Measurements from ENCODE around the gene GPR37.

The GPR37 gene

GRCh38 chr7:124780056-124780455 is 14.5 kb upstream of the GPR37 start:
- DNase-seq = no peak

- no peak for DNase-seq
Measured at GRCh38 chr7:124779620-124780019, 14.0 kb upstream of the GPR37 start.

- DNase-seq = no peak
Measured at GRCh38 chr7:124779194-124779593, 13.6 kb upstream of the GPR37 start.

- DNase-seq = no peak
Measured at GRCh38 chr7:124777268-124777667, 11.7 kb upstream of the GPR37 start.

- DNase-seq = no peak
Measured at GRCh38 chr7:124776153-124776552, 10.6 kb upstream of the GPR37 start.

GRCh38 chr7:124775422-124775821 is 9.8 kb upstream of the GPR37 start:
- no peak for DNase-seq

GRCh38 chr7:124773938-124774337 is 8.3 kb upstream of the GPR37 start:
- DNase-seq = no peak

- DNase-seq = no peak
Measured at GRCh38 chr7:124773339-124773738, 7.7 kb upstream of the GPR37 start.

- no peak for DNase-seq
Measured at GRCh38 chr7:124769136-124769535, 3.5 kb upstream of the GPR37 start.

- DNase-seq = no peak
Measured at GRCh38 chr7:124768525-124768924, 2.9 kb upstream of the GPR37 start.

- peak; percentile 22 for DNase-seq
Measured at GRCh38 chr7:124764847-124765400, 668 bp downstream of the GPR37 start.

GRCh38 chr7:124764051-124764846 is 1.3 kb downstream of the GPR37 start:
- no peak for DNase-seq

GRCh38 chr7:124762611-124763143 is 2.9 kb downstream of the GPR37 start:
- DNase-seq = no peak

- DNase-seq = no peak
Measured at GRCh38 chr7:124761164-124761715, 4.4 kb downstream of the GPR37 start.

GRCh38 chr7:124758327-124758726 is 7.3 kb downstream of the GPR37 start:
- no peak for DNase-seq

GRCh38 chr7:124754576-124755268 is 10.9 kb downstream of the GPR37 start:
- DNase-seq = no peak

- DNase-seq = no peak
Measured at GRCh38 chr7:124752310-124752709, 13.3 kb downstream of the GPR37 start.

GRCh38 chr7:124751027-124751426 is 14.6 kb downstream of the GPR37 start:
- no peak for DNase-seq

GRCh38 chr7:124747072-124747471 is 18.5 kb downstream of the GPR37 start:
- DNase-seq = no peak

GRCh38 chr7:124738639-124739038 is 27.0 kb downstream of the GPR37 start:
- DNase-seq = no peak

GRCh38 chr7:124737760-124738300 is 27.8 kb downstream of the GPR37 start:
- no peak for DNase-seq

- no peak for DNase-seq
Measured at GRCh38 chr7:124728610-124729009, 37.0 kb downstream of the GPR37 start.

GRCh38 chr7:124724507-124725192 is 40.9 kb downstream of the GPR37 start:
- DNase-seq = no peak
